ENCODE measurements around the gene MMP11.

The MMP11 gene

GRCh38 chr22:23777776-23778576 lies 5.3 kb downstream of the MMP11 start:
- no peak overlapping the region for H3K27ac ChIP-seq
- TF ChIP-seq CTCF (conservative IDR thresholded peaks at IDR 0.05) = no peak

- TF ChIP-seq CTCF (conservative IDR thresholded peaks at IDR 0.05) = no peak
Observed at GRCh38 chr22:23778577-23778900, 5.9 kb downstream of the MMP11 start.

GRCh38 chr22:23779083-23779482 lies 6.4 kb downstream of the MMP11 start:
- H3K27ac ChIP-seq = no peak overlapping the region
- no peak for TF ChIP-seq CTCF (conservative IDR thresholded peaks at IDR 0.05)

More at GRCh38 chr22:23778577-23778900, 5.9 kb downstream of the MMP11 start:
- no peak overlapping the region for H3K27ac ChIP-seq

GRCh38 chr22:23779731-23780130 lies 7.1 kb downstream of the MMP11 start:
- H3K27ac ChIP-seq = no peak overlapping the region
- no peak for TF ChIP-seq CTCF (conservative IDR thresholded peaks at IDR 0.05)

- H3K27ac ChIP-seq = no peak overlapping the region
- no peak for TF ChIP-seq CTCF (conservative IDR thresholded peaks at IDR 0.05)
Observed at GRCh38 chr22:23780146-23780748, 7.6 kb downstream of the MMP11 start.

GRCh38 chr22:23781065-23781464 lies 8.4 kb downstream of the MMP11 start:
- no peak overlapping the region for H3K27ac ChIP-seq
- TF ChIP-seq CTCF (conservative IDR thresholded peaks at IDR 0.05) = no peak

GRCh38 chr22:23781511-23782183 lies 9.0 kb downstream of the MMP11 start:
- no peak overlapping the region for H3K27ac ChIP-seq
- TF ChIP-seq CTCF (conservative IDR thresholded peaks at IDR 0.05) = no peak

Data from VCaP (cell line).